HG03025 (cell line): ENCODE data around the gene FIGLA.
"Not testable (repeated sequence)": the region's sequence is repeated elsewhere in the genome, so short reads cannot be mapped to it uniquely, and the experiment has no call there.

Experiments
- ATAC-seq: cut with Tn5 transposase; IDR thresholded peaks from one replicate; pipeline ENCODE4 v1.9.1; 2021; ENCODE audit warnings: mild to moderate bottlenecking, moderate library complexity; ENCODE audit not compliant: unreplicated experiment, low FRiP score

The FIGLA gene

DNA sequence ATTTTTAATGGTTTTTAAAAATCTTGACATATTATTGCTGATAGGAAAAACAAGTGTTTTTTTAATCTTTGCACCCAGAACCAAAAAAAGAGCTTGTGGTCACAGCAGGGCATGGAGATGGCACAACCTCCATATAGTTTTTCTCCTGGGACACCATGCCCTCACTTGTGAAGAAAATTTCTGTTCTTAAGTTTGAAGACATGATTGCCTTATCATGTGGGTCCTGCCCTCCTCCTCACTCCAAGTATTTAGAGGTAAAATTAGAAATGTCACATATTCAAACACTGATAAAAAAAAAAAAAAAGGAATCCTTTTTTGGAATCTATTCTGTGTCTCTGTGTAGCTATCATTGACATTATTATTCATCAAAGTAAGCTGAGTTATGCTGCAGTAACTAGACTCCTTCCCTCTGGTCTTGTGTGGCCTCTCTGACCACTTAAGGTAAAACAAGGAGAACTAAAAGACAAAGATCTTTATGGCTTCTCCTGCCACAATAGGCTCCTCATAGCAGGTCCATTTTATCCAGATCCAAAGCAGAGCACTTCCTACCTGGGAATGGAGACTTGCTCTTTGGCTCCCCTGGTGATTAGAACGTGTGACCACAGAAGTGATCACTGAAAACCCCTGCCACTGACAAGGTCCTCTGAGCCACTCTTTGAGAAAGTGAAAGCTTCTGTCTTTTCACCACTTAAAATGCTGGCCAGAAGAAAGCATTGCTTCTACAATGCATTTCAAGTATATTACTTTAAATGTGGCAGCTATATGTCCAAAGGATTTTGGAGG is 42.2 kb downstream of the FIGLA start:
- ATAC-seq: no peak

DNA sequence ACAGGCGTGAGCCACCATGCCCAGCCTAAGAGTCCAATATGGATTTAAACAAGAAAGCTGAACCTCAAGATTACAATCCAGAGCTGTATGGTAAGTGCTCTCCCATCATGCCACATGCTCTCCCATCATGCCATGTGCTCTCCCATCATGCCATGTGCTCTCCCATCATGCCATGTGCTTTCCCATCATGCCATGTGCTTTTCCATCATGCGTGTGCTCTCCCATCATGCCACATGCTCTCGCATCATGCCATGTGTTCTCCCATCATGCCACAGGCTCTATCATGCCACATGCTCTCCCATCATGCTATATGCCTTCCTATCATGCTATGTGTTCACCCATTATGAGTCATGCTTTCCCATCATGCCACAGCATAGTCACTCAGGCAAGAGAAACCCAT is 43.2 kb downstream of the FIGLA start:
- no peak for ATAC-seq

DNA sequence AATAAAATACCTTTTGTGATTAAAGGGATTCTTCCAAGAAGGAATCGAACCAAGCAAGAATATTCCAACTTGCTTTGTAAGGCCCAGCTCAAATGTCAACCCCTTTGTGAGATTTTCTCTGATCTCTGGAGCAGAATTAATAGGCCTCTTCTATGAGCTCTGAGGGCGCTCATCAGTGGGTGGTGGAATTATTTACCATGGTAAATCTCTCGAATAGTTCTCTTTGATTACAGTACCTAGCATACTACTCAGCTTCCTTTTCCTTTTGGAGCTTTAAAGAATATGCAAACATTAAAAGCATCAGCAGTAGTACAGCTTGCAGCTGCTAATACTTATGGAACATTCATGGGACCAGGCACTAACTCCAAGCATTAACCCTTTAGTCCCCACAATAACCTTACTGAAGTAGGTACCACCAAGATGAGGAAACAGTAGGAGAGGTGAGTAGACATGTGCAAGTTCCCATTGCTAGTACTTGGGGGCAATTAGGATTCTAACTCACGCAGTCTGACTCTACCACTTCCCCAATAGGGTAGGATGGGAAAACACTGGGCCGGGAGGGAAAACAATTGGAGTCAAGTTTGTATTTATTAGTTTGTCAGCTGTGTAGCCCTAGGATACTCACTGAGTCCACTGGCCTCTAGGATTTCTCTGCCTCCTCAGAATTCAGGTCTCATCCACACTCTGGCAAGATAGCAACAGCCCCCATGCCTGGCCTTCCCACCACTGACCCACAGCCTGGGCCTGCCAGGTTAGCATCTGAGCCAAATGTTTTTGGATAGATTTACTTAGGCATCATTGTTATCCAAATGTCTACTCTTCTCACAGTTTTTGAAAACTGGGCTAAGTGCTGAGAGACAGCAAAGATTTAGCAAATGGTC is 44.1 kb downstream of the FIGLA start:
- no peak for ATAC-seq

DNA sequence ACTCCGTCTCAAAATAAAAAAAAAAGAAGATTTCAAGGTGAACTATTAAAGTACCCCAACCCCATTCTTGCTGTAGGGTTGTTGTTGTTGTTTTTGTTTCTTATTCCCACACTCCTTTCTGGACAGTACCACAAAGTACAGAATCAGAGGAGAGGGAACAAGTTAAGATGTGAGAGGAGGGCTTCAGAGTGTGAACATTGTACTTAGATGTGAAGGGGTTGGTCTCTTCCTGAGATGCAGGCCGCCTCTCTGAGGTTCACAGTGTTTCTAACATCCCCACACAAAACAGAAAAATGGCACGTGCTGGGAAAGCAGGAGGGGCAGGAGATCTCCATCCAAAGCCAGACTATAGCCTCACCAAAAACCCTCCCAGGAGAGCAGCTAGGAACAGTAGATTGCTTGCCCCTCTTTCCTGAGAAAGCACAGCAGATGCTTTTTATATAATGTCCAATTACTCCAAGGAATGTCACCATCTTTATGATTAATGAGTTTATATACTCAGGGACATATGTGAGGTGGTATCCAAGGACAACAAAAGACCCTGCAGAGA is 45.1 kb downstream of the FIGLA start:
- ATAC-seq: no peak

DNA sequence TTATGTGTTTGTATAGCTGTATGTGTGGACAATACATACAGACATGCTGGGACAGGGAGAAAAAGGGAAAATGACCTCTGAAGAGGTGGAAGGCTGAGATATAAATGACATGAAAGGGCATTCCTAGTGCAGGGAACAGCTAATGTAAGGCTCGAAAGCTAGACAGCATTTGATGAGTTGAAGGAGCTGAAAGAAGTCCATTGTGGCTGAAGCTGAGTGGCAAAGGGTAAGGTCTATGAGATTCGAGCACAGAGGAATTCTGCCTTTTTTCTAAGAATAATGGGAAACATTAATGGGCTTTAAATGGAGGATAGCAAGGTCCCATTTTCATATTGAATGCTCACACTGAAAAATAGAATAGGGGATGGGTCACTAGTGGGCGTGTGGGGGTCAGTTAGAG is 46.0 kb downstream of the FIGLA start:
- ATAC-seq: no peak

DNA sequence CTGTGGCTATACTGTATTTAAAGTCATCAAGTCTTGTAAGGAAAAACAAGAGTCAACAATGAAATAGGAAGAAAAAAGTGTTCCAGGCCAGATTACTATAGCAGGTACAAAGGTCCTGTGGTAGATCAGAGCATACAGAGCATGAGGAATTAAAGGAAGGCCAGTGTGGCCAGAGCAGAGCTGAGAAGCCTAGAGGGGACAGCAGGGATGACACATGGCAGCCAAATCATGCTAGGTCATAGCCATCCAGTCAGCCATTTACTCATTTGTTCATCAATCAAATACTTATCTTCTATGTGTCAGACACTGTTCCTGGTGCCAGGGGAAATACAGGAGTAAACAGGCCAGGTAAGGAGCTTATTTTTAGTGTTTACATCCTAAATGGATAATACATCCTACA is 46.8 kb downstream of the FIGLA start:
- ATAC-seq: no peak

DNA sequence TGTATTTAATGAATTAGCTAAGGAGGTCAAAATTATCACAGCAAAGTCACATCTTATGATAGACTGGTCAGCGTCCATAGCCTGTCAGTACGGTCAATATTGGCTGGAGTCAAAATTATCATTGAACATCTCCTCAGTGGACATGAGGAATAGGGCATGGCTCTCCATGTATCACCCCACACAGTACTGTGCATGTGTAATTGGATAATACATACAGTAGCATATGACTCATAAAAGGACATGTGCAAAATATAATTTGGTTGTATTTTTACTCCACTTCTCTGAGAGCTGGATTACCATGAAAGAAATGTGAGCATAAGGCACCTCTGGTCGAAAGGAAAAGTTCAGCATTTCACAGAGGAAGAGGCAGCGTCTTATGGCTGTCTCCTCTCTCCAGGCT is 47.4 kb downstream of the FIGLA start:
- no peak for ATAC-seq

DNA sequence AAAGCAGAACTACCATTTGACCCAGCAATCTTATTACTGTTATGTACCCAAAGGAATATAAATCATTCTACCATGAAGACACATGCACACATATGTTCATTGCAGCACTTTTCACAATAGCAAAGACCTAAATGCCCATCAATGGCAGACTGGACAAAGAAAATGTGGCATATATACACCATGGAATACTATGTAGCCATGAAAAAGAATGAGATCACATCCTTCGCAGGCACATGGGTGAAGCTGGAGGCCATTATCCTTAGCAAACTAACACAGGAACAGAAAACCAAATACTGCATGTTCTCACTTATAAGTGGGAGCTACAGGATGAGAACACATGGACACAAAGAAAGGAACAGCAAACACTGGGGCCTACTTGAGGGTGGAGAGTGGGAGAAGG is 51.0 kb downstream of the FIGLA start:
- ATAC-seq: not testable (repeated sequence)

DNA sequence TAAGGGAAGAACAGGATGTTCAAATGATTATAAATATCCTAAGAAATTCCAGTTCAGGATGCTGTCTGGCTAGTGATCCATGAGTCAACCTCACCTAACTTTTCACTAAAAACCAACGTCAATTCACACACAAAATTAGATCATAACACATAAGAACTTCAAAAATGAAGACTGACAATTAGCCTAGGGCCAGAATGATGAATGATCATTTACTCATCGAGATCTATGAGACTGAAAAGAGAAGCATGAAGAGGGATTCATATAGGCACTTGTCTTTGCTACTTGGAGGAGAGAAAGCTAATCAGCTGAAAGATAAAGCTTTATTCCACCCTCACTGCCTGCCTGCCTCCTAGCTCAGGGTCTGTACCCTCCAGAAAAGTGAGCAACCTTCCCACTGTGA is 52.3 kb downstream of the FIGLA start:
- ATAC-seq: no peak

DNA sequence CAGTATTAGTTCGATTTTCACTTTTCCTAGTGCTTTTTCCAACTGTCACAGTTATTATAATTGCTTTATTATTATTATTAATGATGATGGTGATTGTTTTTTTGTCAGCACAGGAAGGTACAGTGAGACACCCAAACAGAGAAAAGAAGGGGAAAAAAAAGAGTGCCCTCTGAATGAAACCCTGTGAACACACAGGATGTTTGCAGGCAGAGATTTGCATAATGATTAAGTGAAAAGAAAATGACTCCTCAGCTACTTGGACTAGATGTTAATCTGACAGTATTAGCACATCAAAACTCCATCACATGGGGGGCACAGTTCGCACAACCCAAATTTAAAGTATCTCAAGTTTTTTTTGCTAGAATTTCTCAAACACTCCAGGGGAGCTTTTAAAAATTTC is 55.4 kb downstream of the FIGLA start:
- no peak for ATAC-seq

DNA sequence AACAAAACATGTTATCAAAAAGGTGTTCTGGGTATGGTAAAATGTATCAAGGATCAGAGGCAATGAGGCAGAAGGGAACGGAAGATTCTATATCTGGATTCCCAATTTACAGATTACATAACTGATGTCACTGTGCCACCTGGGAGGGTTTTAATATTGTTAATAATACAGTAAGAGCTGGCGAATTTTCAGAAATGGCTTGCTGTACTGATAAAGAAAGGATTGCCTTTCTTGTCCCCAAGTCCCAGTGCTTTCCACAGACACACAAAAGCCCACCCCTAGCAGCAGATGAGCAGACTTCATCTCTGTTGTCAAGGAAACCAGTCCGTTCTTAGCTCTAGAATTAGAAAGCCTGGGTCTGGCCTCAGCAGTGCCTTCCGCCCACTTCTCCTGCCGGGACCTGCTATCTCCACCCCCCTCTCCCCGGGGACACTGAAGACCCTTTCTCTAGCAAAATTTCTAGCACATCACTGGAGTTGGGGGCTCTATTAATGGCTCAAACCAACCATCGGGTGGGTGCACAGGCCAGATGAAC is 56.7 kb downstream of the FIGLA start:
- ATAC-seq: no peak

DNA sequence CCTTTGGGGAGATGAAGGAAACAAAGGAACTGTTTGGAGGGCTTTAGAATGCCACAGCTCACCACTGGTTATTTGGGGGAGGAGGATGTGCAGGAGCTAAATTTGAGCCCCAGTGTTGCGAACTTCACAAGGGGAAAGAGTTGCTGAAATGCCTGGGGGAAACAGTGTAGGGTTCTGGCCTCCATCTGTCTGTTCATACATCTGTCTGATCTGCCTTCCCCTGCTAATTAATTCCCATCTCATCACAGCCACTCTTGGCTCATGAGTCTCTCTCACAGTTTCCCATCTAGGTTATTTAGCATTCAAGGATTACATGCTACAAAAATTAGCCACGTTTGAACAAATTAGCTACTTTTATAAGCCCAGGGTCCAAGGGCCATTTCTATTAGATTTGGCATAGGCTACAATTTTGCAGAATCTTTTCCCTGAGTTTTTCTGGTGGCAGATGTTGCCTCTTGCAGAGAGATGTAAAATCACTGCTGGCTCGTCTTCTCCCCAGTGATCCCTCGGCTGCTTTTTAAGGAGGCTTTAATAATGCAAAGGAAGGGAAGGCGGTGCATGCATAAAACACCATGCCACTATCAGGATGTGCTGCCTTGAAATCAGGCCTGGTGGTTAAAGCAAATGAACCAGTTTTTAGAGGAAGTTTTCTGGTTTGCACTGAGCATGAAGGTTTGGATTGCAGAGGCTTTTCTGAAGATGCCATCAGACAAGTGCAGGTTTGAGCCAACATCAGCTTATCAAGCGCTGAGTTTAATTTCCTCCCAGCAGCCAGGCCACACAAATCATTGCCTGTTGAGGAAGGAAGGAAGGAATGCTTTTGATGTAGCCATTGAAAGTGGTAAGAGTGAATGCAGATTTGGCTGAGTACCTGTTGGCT is 57.4 kb downstream of the FIGLA start:
- ATAC-seq: no peak

DNA sequence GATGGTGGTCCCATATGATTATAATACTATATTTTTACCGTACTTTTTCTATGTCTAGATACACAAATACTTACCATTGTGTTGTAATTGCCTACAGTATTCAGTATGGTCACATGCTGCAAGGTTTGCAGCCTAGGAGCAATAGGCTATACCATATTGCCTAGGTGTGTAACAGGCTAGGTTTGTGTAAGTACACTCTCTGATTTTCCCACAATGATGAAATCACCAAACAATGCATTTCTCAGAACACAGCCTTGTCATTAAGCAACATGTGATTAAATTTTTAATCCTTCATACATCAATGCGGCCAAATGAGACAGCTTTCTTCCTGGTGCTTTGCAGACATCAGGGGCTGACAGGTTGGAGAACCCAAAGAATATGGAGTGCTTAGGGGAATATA is 59.7 kb downstream of the FIGLA start:
- no peak for ATAC-seq

DNA sequence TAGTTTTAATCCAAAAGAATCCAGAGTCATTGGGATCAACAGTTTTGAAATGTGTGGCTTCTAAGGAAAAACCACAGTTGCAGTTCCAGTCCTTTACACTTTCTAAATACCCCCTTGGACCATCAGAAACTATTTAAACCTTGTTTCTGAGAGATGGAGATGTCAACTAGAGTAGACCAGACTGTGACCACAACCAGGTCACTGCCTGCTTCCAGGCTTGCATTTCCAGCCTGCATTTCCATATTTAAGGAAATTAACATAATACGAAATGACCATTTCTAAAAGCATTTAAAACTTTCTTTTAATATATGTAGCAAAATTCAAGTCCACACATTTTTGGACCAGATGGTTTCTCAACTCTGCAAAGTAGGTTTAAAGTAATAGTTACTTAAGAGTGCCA is 60.8 kb downstream of the FIGLA start:
- ATAC-seq: no peak

DNA sequence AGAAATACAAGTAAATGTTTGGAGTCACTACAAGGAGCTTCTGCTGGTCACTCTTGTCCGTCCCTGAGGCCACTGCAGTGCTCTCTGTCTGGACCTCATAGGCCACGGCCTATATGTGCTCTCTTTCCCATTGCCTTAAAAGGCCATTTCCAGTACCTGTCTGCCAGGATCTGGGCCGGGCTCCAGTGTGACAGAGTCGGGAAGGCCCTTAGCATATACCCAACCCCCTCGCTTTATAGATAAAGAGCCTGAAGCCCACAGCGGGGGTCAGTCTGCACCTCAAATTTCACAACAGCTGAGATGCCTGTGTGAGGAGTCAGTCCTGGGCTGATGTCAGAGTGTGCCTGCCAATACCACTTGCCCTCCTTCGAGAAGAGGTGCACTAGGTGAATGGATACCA is 62.3 kb downstream of the FIGLA start:
- no peak for ATAC-seq
